HG03159 (cell line): ENCODE results near the gene PIM2.
"Not testable (repeated sequence)": the region's sequence is repeated elsewhere in the genome, so short reads cannot be mapped to it uniquely, and the experiment has no call there.

ENCODE experiments used
- ATAC-seq: cut with Tn5 transposase; IDR thresholded peaks from one replicate; pipeline ENCODE4 v1.9.1; 2021; ENCODE audit warnings: mild to moderate bottlenecking, moderate library complexity; ENCODE audit not compliant: unreplicated experiment

The PIM2 gene

DNA sequence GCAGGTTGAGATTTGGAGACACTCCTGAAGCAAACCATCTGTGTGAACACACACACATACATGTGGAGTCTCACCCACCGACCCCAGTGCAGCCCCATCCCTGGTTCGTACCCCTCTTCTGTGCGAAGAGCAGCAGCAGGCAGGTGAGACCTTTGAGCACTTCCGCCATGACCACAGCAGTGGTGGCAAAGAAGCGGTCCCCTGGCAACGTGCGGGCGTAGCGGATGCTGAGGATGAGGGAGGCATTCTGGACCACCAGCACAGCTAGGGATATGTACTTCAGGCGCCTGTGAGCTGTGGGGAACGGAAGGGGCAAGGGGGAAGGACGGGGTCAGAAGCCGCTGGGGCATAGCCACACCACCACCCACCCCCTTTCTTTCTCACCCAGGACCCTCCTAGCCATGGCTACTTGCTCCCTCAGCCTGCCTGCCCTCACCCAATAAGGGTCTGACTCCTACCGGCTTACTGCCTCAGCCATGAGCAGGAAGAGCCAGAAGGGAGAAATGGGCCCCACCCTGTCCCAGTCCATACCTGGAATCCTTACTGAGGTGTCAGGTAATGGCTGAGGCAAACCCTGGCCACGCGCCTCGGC lies 9.0 kb downstream of the PIM2 start:
- no peak for ATAC-seq

- no peak for ATAC-seq
Observed at GRCh38 chrX:48908600-48908999, 10.2 kb downstream of the PIM2 start.

- no peak for ATAC-seq
Observed at GRCh38 chrX:48905090-48905790, 13.6 kb downstream of the PIM2 start.

DNA sequence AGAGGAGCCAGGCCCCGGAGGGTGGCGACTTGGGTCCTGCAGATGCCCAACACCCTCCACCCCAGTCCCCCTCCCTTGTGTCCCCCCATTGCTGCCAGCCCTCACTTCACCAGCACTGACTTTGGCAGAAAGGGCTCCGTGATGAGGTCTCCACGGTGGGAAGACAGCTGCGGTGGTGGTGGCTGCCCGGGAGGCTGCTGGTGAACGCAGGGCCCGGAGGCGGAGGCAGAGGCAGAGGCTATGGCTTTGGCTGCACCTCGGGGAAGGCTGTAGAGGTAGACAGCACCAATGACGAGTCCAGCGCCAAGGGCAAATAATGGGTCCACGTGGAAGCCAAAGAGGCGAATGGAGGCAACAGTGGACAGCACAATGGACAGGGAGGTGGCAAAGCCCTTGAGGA lies 14.2 kb downstream of the PIM2 start:
- ATAC-seq = no peak

DNA sequence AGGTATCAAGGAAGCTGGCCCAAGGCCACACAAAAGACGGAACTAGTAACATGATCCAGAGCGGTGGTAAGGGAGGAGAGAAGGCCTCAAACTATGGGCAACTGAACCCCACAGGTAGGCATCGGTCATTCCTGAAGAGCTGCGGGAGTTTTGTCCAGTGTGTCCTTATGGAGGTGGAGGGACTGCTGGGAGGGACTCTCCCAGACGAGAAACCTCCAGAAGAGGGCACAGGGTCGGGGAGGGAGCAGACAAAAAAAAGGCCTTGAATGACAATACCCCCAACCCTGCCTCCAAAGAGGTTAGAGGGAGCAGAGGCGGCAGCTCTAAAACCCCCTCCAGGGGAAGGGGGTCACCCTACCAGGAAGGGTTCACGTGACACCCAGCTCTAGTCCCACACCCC lies 14.6 kb downstream of the PIM2 start:
- ATAC-seq = no peak

DNA sequence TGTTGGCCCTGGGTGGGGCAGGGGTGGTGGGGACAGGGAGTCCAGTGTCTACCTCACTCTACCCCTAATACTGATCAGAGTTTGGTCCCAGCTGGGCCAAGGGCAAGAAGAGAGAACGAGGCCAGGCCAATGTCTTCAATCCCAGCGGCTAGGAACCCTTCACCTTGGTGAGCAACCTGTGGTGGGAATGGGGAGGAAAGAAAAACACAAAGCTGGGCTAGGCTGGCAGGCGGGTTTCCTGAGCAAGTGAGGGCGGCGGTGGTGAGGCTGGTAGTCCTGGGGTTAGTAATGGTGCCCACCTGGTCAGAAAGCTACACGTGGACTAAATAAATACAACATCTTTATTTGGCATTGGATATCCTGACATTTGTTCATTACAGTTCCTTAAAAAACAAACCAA lies 15.5 kb downstream of the PIM2 start:
- no peak for ATAC-seq

DNA sequence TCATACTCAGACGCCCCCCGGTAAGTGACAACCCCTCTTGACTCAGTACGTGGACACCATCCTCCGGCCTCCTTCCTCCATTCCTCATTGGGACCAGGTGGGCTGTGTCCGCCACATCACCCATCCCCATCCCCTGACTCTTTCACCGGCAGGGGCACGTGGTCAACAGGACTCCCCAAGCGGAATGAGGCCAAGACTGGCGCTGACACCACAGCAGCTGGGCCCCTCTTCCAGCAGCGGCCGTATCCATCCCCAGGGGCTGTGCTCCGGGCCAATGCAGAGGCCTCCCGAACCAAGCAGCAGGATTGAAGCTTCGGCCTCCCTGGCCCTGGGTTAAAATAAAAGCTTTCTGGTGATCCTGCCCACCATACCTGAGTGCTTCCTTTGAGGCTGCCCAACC lies 16.0 kb downstream of the PIM2 start:
- ATAC-seq = no peak

DNA sequence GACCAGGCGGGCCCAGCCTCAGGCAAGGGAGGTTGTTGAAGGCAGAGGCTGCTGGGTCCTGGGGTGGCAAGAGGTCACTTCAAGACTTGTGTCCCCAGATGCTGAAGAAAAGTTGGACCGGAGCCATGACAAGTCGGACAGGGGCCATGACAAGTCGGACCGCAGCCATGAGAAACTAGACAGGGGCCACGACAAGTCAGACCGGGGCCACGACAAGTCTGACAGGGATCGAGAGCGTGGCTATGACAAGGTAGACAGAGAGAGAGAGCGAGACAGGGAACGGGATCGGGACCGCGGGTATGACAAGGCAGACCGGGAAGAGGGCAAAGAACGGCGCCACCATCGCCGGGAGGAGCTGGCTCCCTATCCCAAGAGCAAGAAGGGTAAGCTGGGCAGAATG lies 16.7 kb downstream of the PIM2 start:
- no peak for ATAC-seq

GRCh38 chrX:48901069-48901468 lies 17.8 kb downstream of the PIM2 start:
- ATAC-seq = no peak

- ATAC-seq = no peak
Observed at GRCh38 chrX:48899078-48899410, 19.8 kb downstream of the PIM2 start.

DNA sequence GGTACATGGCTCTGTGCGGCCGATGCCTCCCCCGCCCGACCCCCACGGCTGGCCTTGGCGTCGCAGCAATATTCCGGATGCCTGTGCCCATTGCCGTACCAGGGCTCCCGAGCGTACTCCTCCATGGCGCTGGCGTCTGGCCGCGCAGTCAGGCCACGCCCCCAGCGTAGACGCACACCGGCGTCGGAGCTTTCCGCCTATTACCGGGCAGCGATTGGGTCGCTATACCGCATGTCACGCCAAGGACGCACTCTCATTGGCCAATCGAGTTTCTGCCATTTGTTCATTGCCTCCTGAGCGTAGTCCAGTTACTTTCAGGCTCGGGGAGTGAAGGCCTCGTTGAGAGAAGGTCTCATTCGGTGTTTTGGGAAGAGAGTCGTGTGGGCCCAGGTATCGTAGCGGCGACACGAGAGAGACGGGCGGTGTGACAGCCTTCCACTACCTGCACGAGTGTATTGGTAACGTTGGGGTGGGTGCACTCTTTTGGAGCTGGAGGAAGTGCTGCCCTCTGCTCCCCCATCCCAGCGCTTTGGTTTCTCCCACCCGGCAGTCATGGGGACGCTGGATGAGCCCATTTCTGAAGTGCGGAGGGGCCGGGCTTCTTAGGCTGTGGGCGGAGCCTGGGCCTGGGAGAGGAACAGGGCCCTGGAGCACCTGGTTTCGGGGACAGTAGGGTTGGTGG lies 21.1 kb downstream of the PIM2 start, which contains the start of the genes PQBP1 and TIMM17B:
TSS of gene PQBP1 (plus strand) at position 306 of the 682 bp plus-strand sequence. CDS start 580 bp downstream, outside the sequence.
TSS of gene TIMM17B (minus strand) at position 144 of the 682 bp plus-strand sequence. CDS start at position 125, 19 bp downstream.
- peak; percentile 78 for ATAC-seq

- ATAC-seq = no peak
Observed at GRCh38 chrX:48897157-48897624, 21.6 kb downstream of the PIM2 start.

GRCh38 chrX:48896611-48897011 lies 22.2 kb downstream of the PIM2 start:
- no peak for ATAC-seq

GRCh38 chrX:48894891-48895290 lies 23.9 kb downstream of the PIM2 start:
- ATAC-seq = no peak

DNA sequence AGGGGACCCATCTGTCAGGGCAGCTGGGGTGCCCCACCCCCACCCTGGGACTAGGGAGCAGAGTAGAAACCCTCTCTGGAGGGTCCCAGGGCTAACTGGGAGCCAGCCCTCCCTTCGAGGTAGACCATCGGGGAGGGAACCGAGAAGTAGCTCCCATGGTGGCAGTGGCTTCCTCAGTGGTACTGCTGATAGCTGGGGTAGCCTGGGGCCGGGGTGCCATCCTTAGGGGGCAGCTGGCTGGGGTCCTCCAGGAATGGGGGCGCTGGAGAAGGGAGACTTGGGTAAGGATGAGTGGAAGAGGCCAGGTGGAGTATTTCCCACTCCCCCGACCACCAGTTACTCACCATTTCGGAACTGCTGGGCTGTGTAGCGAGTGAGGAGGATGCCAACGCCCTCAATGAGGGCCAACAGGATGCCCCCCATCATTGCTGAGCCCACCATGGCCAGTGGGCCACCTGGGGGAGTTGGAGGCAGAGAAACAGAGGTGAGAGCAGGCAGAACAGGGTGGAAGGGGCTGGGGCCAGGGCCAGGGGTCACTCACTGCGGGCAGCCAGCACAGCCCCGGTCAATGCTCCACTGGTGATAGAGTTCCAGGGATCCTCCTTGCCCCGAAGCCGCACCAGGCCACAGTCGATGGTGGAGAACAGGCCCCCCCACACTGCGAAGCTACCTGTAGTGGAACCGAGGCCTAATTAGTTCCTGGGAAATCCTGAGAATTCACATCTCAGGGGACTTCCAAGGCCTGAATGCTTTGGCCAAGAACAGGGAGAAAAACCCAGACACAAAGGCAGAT lies 25.1 kb downstream of the PIM2 start:
- no peak for ATAC-seq

DNA sequence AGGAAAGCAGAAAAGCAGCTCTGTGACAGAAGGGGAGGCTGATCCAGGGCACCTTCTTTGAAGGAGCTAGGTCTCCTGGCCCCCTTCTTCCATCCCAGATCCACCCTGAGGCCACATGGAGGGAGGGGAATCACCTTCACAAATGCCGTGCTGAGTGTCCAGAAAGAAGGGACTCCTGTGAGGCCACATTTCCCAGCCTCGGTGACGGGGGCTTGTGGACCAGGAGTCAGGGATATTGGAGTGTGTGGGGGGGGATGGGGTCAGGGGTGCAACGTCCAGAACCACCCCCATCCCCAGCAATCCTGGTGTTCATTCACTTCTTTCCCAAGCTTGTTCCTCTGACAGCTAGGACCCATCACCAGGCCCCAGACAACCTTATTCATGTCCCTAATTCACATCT lies 25.9 kb downstream of the PIM2 start:
- ATAC-seq = no peak

GRCh38 chrX:48891402-48892288 lies 27.2 kb downstream of the PIM2 start:
- peak; percentile 63 for ATAC-seq

DNA sequence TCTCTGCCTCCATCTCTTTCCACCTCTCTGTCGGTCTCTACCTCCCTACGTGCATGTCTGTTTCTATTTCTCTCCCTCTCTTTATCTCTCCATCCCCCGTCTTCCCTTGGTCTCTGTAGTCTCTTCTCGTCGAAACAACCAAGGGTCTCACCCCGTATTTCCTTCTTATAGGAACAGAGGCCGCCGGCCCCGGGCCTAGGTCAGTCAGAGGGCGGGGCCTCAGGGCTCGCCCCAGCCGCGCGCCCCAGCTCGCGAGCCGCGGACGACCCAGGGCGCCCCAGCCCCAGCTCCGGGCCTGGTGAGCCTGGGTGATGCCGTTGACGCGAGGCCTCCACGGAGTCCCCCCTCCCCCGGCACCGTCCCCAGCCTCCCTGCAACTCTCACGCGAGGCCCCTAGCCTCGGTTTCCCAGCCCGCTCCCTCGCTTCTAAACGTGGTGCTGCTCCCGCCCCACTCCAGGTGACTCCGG lies 27.9 kb downstream of the PIM2 start:
- peak; percentile 41 for ATAC-seq

DNA sequence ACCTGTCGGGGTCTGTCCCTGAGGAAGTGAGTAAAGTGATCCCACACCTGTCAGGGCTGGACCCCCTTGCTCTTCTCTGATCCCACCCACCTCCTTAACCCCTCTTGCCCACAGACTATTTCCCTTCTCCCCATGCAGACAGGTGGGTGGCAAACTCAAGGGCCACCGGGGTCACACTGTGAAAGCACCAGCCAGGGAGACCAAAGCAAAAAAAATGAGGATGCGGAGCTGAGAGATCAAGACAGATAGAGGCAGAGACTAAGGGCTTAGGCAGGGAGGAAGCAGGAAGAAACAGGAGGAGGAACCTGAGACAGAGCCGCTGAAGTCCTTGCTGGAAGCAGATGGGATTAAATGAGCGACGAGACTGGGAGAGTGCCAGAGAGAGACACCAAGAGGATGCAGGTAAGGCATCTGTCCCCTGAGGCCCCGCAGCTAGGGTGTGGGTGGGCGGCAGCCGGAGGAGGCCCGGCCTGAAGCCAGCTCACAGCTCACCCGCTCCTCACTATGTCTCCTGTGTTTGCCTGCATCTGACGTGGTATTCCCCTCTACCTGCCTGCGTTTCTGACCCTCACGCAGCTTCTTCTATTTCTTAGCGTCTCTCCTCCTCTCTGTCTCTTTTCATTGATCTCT lies 28.4 kb downstream of the PIM2 start:
- ATAC-seq = no peak

- not testable (repeated sequence) for ATAC-seq
Observed at GRCh38 chrX:48886586-48886985, 32.2 kb downstream of the PIM2 start.
